ENCODE results near the gene TMEM242.

The TMEM242 gene

DNA sequence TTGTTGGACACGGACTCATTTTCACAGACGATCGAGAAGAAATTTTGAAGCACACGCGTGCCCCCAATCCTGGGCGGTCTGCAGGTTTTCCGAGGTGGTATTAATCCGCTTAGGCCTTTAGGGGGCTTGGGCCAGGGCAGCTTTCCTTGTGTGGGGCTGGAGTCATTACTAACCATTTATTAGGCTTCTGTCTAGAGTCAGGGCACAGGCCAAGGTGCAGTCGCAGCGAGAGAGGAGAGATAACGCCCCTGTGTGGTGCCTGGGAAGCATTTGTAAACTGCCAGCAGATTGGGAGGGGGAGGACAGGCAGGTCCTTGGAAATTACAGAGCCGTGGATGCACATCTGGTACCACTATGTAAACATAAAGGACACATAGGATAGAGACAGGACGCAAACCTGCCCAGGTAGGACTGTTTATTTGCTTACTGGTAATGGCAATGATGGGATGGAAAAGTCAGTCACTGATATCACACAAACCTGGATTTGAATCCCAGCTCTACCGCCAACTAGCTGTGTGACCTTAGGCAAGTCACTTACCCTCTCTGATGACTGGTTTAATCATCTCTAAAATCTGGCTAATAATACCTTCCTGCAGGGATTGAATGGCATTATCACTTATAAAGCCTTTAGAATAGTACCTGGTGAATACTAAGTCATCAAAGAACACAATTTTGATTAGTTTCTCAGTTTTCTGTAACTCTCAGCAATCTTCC is 76.4 kb downstream of the TMEM242 start:
- no peak for DNase-seq (ENCODE audit: low read depth)

DNA sequence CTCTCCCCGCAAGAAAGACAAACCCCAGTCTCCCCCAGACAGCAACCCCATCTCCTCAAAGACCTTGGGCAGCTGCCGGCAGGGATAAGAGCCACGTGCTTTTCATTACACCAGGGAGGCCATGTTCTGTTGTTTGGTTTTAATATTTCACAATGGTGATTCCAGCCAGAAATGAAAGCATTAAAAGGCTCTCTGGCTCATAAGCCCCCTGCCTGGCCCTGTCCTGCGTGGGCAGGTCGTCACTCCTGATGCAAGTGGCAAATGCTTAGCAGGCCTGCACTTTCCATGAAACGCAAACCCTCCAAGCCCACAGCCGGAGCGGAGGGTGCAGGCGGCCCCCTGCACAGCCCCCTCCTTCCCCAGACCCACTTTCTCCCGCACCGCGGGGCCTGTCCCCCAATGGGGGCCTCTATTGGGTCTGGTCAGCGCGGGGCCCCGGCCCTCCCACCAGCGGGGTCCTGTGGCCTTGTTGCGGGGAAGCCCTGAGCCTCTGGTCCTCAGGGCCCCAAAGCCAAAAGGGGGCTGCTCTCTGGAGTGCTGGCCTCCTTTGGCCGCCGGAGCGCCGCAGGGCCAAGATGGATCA is 77.2 kb downstream of the TMEM242 start:
- no peak for DNase-seq (ENCODE audit: low read depth)

DNA sequence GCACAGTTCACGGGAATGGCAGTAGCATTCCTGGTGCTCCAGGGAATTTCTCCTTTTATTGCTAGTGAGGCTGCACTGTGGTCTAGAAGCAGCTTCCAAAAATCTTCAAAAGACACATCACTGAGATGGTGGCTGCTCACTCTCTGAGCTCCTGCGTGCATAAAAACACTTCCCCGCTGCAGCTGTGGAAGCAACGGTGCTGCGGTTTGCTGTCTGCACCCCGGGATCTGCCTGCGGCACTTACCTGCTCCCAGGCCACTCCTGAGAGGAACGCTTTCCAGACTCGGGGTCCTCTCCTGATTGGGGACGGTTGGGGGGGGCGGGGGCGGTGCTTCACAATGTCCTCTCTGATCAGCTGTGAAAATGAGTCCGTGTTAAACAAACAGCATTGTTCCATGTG is 77.9 kb downstream of the TMEM242 start:
- DNase-seq (ENCODE audit: low read depth) = no peak

DNA sequence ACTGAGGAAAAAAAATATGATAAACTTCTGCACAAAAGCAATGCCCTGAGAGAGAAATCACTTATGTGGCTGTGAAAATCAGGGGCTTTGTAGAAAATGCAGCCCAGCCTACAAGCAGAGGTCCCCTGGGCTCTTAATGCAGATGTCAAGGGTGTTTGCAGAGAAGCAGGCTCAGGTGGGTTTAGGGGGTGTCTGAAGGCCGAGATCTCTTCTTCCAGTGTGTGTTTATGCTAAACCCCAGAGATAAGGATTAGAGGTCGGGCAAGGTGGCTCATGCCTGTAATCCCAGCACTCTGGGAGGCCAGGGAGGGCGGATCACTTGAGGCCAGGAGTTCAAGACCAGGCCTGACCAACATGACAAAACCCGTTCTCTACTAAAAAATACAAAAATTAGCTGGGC is 78.5 kb downstream of the TMEM242 start:
- no peak for DNase-seq (ENCODE audit: low read depth)

DNA sequence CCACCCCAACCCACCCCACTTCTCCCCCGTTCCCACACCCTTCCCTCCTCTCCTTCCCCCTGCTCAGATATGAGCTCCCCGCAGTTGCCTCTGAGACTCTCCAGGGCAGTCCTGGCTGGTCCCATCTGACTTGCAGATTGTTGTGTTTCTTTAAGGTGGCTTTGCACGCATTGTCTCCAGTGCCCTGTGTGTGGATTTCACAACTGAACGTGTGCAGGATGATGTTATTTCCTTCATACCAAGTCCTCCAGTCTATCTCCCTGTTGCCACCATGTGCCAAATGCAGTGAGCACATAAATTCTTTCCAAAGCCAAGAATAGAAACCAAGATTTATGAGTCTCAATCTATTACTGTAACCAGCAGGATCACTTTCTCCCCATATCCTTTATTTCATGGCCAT is 79.1 kb downstream of the TMEM242 start:
- DNase-seq (ENCODE audit: low read depth) = no peak

GRCh38 chr6:157242791-157243190 is 80.5 kb downstream of the TMEM242 start:
- no peak for DNase-seq (ENCODE audit: low read depth)

GRCh38 chr6:157240960-157241311 is 82.4 kb downstream of the TMEM242 start:
- DNase-seq (ENCODE audit: low read depth) = no peak

DNA sequence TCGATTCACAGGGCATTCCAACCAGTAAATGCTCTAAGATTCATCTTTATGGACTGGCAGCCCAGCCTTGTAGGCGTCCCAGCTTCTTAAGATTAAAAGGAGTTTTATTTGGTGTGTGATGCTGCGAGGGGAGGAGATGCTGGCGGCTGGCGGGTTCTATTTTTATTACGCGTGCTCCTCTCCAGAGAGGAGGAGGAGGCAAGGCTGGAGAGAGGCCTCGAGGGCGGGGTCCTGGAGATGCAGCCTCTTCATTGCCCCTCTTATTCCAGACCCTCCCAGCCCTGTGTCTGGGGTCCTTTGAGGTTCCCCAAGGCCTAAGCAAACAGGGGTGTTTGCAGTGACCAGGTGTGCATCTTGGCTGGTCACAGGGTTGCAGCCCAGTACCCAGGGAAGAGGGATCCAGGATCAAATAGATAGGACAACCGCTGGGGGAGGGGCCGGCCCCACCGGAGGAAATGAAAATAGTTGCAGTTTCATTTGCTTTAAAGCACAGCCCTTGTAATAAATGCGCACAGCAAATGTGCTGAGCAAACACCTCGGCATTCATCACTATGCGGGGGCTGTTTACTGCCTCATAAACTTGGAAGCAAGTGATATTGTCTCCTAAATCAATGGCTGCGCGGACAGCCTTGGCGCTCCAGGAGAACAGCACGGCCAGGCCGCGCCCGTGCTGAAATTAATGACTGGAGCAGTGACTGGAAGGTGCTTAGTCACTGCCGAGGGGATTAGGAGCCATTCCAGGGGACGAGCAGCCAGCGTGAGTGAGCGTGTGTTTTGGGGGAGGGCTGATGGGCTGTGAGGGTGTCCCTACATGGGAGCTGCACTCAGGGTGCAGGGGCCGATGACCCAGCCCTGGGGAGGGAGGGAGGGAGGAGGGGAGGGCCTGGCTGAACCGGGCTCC is 83.0 kb downstream of the TMEM242 start:
- no peak for DNase-seq (ENCODE audit: low read depth)

GRCh38 chr6:157239671-157240058 is 83.7 kb downstream of the TMEM242 start:
- DNase-seq (ENCODE audit: low read depth) = no peak

Data from non-pigmented ciliary epithelial cell (primary cell).